ENCODE data around the gene LHFPL2.

The LHFPL2 gene

DNA sequence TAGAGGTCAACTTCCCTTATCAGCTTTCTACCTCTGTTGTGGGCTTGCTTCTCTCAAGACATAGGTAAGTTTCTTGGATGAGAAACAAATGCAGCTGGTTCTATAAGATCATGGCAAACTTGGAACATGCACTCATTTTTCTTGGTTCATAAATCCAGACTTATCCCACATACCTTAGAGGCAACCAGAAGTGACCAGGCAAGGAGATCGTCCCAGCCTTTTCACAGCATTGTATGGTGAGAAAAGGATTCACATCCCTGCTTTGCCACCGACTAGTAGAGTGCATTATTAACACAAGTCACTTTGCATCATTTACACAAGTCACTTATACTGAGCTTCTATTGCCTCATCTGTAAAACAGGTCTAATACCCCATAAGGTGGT is 35.4 kb downstream of the LHFPL2 start:
- H3K27ac ChIP-seq (replicated peaks): no peak overlapping the region
- no peak for TF ChIP-seq REST (IDR thresholded peaks at IDR 0.05; ENCODE audit: insufficient replicate concordance, low read depth)
- no peak for TF ChIP-seq SPI1 (IDR thresholded peaks at IDR 0.05; ENCODE audit: borderline replicate concordance, low read depth)
- no peak for TF ChIP-seq POLR2AphosphoS5 (IDR thresholded peaks at IDR 0.05; ENCODE audit: low read depth)
- TF ChIP-seq GABPA (IDR thresholded peaks at IDR 0.05; ENCODE audit: low read depth): no peak
- no peak for TF ChIP-seq CTCF (IDR thresholded peaks at IDR 0.05; ENCODE audit: insufficient read depth, low read length)
- H3K4me3 ChIP-seq (replicated peaks; ENCODE audit: insufficient read depth, low read length): no peak overlapping the region

GRCh38 chr5:78612227-78613150 is 36.1 kb downstream of the LHFPL2 start:
- DNase-seq (ENCODE audit: low read depth in 1 of 2, low spot score in 1 of 2): no peak
- H3K4me3 ChIP-seq (replicated peaks; ENCODE audit: insufficient read depth, low read length): no peak overlapping the region
- TF ChIP-seq REST (IDR thresholded peaks at IDR 0.05; ENCODE audit: insufficient replicate concordance, low read depth) (no peak), POLR2AphosphoS5 (IDR thresholded peaks at IDR 0.05; ENCODE audit: low read depth) (no peak), CTCF (IDR thresholded peaks at IDR 0.05; ENCODE audit: insufficient read depth, low read length) (no peak)
- H3K27ac ChIP-seq (replicated peaks): no peak overlapping the region
- no peaks in the 10 kb centered on the region for H3K27me3 ChIP-seq (ENCODE audit: insufficient read depth, poor library complexity, severe bottlenecking)

More for the DNA sequence above, 35.4 kb downstream of the LHFPL2 start:
- H3K27me3 ChIP-seq (ENCODE audit: insufficient read depth, poor library complexity, severe bottlenecking): no peaks in the 10 kb centered on the region
- no peak for DNase-seq (ENCODE audit: low read depth in 1 of 2, low spot score in 1 of 2)

GRCh38 chr5:78611126-78611605 is 37.4 kb downstream of the LHFPL2 start:
- TF ChIP-seq GABPA (IDR thresholded peaks at IDR 0.05; ENCODE audit: low read depth) (no peak), SPI1 (IDR thresholded peaks at IDR 0.05; ENCODE audit: borderline replicate concordance, low read depth) (no peak), POLR2AphosphoS5 (IDR thresholded peaks at IDR 0.05; ENCODE audit: low read depth) (no peak), CTCF (IDR thresholded peaks at IDR 0.05; ENCODE audit: insufficient read depth, low read length) (no peak), REST (IDR thresholded peaks at IDR 0.05; ENCODE audit: insufficient replicate concordance, low read depth) (no peak)
- Histone ChIP-seq H3K27me3 (ENCODE audit: insufficient read depth, poor library complexity, severe bottlenecking) (no peaks in the 10 kb centered on the region), H3K4me3 (replicated peaks; ENCODE audit: insufficient read depth, low read length) (no peak overlapping the region), H3K27ac (replicated peaks) (no peak overlapping the region)
- DNase-seq (ENCODE audit: low read depth in 1 of 2, low spot score in 1 of 2): no peak
